Measurements from ENCODE around the gene NECTIN3.

NECTIN3 gene

DNA sequence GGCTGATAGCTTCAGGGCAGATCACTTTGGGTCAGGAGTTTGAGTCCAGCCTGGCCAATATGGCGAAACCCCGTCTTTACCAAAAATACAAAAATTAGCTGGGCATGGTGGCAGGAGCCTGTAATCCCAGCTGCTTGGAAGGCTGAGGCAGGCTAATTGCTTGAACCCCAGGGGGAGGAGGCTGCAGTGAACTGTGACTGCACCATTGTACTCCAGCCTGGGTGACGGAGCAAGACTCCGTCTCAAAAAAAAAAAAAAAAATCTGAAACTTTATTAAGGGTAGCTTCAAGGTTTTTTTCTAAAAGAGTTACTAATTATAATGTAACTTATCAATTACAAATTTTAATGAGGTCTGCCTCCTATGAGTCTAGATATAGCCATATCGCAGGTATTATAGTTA lies 5.1 kb downstream of the NECTIN3 start:
- TF ChIP-seq EZH2phosphoT487 (IDR thresholded peaks at IDR 0.05; ENCODE audit: low read length) (no peak), EZH2 (optimal IDR thresholded peaks at IDR 0.05; ENCODE audit: low read depth, low read length) (no peak), CTCF (IDR thresholded peaks at IDR 0.05; ENCODE audit: low read length) (no peak)
- H4K20me1 ChIP-seq (ENCODE audit: insufficient read depth, low read length), result no peaks in the 10 kb centered on the region
- no peak overlapping the region for H3K4me3 ChIP-seq (ENCODE audit: low read length)
- no peak for DNase-seq
- H3K36me3 ChIP-seq (replicated peaks; ENCODE audit: insufficient read depth, low read length), result no peaks in the 10 kb centered on the region
- no peaks in the 10 kb centered on the region for H3K4me1 ChIP-seq (ENCODE audit: low read length)
- no peaks in the 10 kb centered on the region for H3K9me3 ChIP-seq (replicated peaks; ENCODE audit: insufficient read depth, low read length)
- no peaks in the 10 kb centered on the region for H3K27me3 ChIP-seq (replicated peaks; ENCODE audit: insufficient read depth, low read length)
- no peak overlapping the region for H2AFZ ChIP-seq (ENCODE audit: low read length)
- peaks cover 80% of the 10 kb centered on the region for H3K79me2 ChIP-seq (ENCODE audit: low read length)
- no peak overlapping the region for H3K27ac ChIP-seq (ENCODE audit: low read length)
- no peak overlapping the region for H3K9ac ChIP-seq (ENCODE audit: low read length)
- H3F3A ChIP-seq (ENCODE audit: insufficient read depth, low read length), result no peaks in the 10 kb centered on the region
- no peaks in the 10 kb centered on the region for H3K9me2 ChIP-seq (replicated peaks; ENCODE audit: insufficient read depth, low read length)
- no peak overlapping the region for H3K4me2 ChIP-seq (ENCODE audit: low read depth, low read length)

DNA sequence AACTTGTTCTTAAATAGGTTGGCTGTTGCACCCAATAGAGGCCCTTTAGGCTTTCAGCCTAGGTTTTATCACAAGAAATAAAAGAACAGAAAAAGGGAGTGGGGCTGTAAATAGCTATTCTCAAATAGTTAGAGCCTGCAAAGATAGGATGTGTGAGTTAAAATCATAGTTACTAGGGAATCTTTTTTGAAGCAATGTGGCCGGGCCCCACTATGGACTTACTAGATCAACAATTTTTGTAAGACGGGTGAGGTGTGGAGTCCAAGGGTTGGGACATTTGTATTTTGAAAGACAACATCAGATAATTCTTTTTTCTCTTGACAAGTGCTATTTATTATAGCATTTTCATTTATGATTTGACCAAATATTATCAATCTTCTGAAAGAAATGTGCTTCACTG lies 5.8 kb downstream of the NECTIN3 start:
- Histone ChIP-seq H3K27me3 (replicated peaks; ENCODE audit: insufficient read depth, low read length) (no peaks in the 10 kb centered on the region), H2AFZ (ENCODE audit: low read length) (no peak overlapping the region), H3K4me2 (ENCODE audit: low read depth, low read length) (no peak overlapping the region), H3F3A (ENCODE audit: insufficient read depth, low read length) (no peaks in the 10 kb centered on the region), H3K9me2 (replicated peaks; ENCODE audit: insufficient read depth, low read length) (no peaks in the 10 kb centered on the region), H3K27ac (ENCODE audit: low read length) (no peak overlapping the region), H3K9ac (ENCODE audit: low read length) (no peak overlapping the region), H3K79me2 (ENCODE audit: low read length) (peaks cover 82% of the 10 kb centered on the region), H3K4me3 (ENCODE audit: low read length) (no peak overlapping the region), H3K36me3 (replicated peaks; ENCODE audit: insufficient read depth, low read length) (no peaks in the 10 kb centered on the region), H4K20me1 (ENCODE audit: insufficient read depth, low read length) (no peaks in the 10 kb centered on the region), H3K4me1 (ENCODE audit: low read length) (no peaks in the 10 kb centered on the region), H3K9me3 (replicated peaks; ENCODE audit: insufficient read depth, low read length) (no peaks in the 10 kb centered on the region)
- DNase-seq, result no peak
- no peak for TF ChIP-seq CTCF (IDR thresholded peaks at IDR 0.05; ENCODE audit: low read length)
- TF ChIP-seq EZH2 (optimal IDR thresholded peaks at IDR 0.05; ENCODE audit: low read depth, low read length), result no peak
- TF ChIP-seq EZH2phosphoT487 (IDR thresholded peaks at IDR 0.05; ENCODE audit: low read length), result no peak

- Histone ChIP-seq H4K20me1 (ENCODE audit: insufficient read depth, low read length) (no peaks in the 10 kb centered on the region), H3K4me1 (ENCODE audit: low read length) (no peaks in the 10 kb centered on the region), H3K9me3 (replicated peaks; ENCODE audit: insufficient read depth, low read length) (no peaks in the 10 kb centered on the region), H3K27ac (ENCODE audit: low read length) (no peak overlapping the region), H3F3A (ENCODE audit: insufficient read depth, low read length) (no peaks in the 10 kb centered on the region), H3K4me3 (ENCODE audit: low read length) (no peak overlapping the region), H3K4me2 (ENCODE audit: low read depth, low read length) (no peak overlapping the region), H3K9me2 (replicated peaks; ENCODE audit: insufficient read depth, low read length) (no peaks in the 10 kb centered on the region), H2AFZ (ENCODE audit: low read length) (no peak overlapping the region), H3K9ac (ENCODE audit: low read length) (no peak overlapping the region), H3K79me2 (ENCODE audit: low read length) (peaks cover 76% of the 10 kb centered on the region), H3K27me3 (replicated peaks; ENCODE audit: insufficient read depth, low read length) (no peaks in the 10 kb centered on the region), H3K36me3 (replicated peaks; ENCODE audit: insufficient read depth, low read length) (no peaks in the 10 kb centered on the region)
- DNase-seq, result peak; percentile 48
- TF ChIP-seq CTCF (IDR thresholded peaks at IDR 0.05; ENCODE audit: low read length), result peak; percentile 51
- no peak for TF ChIP-seq EZH2phosphoT487 (IDR thresholded peaks at IDR 0.05; ENCODE audit: low read length)
- TF ChIP-seq EZH2 (optimal IDR thresholded peaks at IDR 0.05; ENCODE audit: low read depth, low read length), result no peak
Measured at GRCh38 chr3:111080413-111080812, 8.8 kb downstream of the NECTIN3 start.

Measured in MM.1S (cell line).